ENCODE results near the gene CHCHD6. TPM values are rescaled to one million over a fixed set of nuclear protein-coding genes. Genes with fewer than 3 reads are reported as not detected.

Gene CHCHD6
- total and polyA plus RNA-seq, 4 donors = 22.5 to 70.2 (median 49.7) TPM

DNA sequence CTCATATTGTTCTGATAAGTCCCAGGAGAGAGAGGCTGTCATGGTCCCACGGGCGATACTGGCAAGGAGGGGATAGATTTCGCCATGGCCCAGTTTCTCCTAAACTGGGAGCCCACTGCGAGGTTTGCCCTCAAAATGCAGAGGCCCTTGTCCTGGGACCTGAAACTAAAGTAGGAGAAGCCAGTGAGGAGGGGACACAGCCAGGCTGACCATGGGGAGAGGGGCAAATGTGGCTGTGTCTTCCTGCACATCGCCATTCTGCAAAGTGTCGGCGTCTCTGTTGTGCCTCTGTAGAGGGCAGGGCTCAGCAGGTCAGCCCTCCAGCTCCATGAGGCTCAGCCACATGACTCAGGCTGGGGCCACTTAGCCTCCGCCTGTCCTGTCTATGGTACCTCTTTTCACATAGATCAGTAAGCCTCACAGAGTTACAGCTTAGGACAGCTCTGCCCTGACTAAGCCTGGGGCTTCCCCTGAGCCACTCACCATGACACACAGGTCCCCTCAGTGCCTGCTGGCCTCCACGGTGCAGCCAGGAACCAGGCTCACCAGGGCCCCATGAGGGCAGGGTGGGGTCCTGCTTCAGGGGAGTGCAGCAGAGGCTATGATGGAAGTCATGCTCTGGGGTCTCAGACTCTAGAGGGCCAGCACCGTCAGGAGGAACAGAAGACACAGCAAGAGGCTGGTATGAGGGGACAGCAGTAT lies 250.3 kb downstream of the CHCHD6 start:
- no peaks in the 10 kb centered on the region for H3K9me3 ChIP-seq (ENCODE audit: control insufficient read depth, insufficient read depth, low read length)
- whole genome bisulfite sequencing (ENCODE audit: insufficient coverage) = 86% methylated on average over 8 of the region's 10 CpGs
- no peak overlapping the region for H3K4me3 ChIP-seq (ENCODE audit: low read depth, low read length)
- H3K27ac ChIP-seq (ENCODE audit: low read depth, low read length) = no peak overlapping the region
- peaks cover 32% of the 10 kb centered on the region for H3K36me3 ChIP-seq (ENCODE audit: control insufficient read depth, insufficient read depth, low read length)
- H3K27me3 ChIP-seq (ENCODE audit: control insufficient read depth, insufficient read depth, low read length) = no peaks in the 10 kb centered on the region
- peaks cover 12% of the 10 kb centered on the region for H3K4me1 ChIP-seq (ENCODE audit: control insufficient read depth, insufficient read depth, low read length)
- no peak for DNase-seq (ENCODE audit: low read depth in 4 of 6, low spot score in 6 of 6)

GRCh38 chr3:126955004-126955790 lies 251.2 kb downstream of the CHCHD6 start:
- Histone ChIP-seq H3K36me3 (ENCODE audit: control insufficient read depth, insufficient read depth, low read length) (peaks cover 32% of the 10 kb centered on the region), H3K4me3 (ENCODE audit: low read depth, low read length) (no peak overlapping the region), H3K27ac (ENCODE audit: low read depth, low read length) (no peak overlapping the region), H3K4me1 (ENCODE audit: control insufficient read depth, insufficient read depth, low read length) (peaks cover 19% of the 10 kb centered on the region), H3K27me3 (ENCODE audit: control insufficient read depth, insufficient read depth, low read length) (no peaks in the 10 kb centered on the region), H3K9me3 (ENCODE audit: control insufficient read depth, insufficient read depth, low read length) (no peaks in the 10 kb centered on the region)
- no peak for DNase-seq (ENCODE audit: low read depth in 4 of 6, low spot score in 6 of 6)
- 93% methylated on average over 9 of the region's 15 CpGs for WGBS (ENCODE audit: insufficient coverage)

DNA sequence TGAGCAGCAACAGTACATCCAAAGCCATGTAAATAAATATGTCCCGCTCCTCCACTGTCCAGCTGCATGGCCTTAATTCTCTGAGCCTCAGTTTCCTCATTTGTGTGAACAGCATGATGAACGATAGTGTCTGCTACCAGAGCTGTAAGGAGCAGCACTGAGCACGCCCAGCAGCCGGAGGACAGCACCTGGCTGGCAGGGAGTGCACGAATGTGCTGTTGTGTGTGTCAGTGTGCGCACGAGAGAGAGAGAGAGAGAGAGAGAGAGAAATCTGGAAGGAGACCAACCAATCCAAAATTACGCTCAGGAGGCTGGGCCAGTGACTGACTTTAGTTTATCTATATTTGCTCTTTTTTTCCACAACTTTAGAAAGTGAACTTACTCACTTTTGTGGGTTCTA lies 252.3 kb downstream of the CHCHD6 start:
- no peak overlapping the region for H3K4me3 ChIP-seq (ENCODE audit: low read depth, low read length)
- peaks cover 41% of the 10 kb centered on the region for H3K36me3 ChIP-seq (ENCODE audit: control insufficient read depth, insufficient read depth, low read length)
- H3K27me3 ChIP-seq (ENCODE audit: control insufficient read depth, insufficient read depth, low read length) = no peaks in the 10 kb centered on the region
- H3K27ac ChIP-seq (ENCODE audit: low read depth, low read length) = no peak overlapping the region
- H3K4me1 ChIP-seq (ENCODE audit: control insufficient read depth, insufficient read depth, low read length) = peaks cover 31% of the 10 kb centered on the region
- WGBS (ENCODE audit: insufficient coverage) = 80% methylated on average over 7 of the region's 8 CpGs
- peak in 1 of 6 donors; percentile 23 for DNase-seq (ENCODE audit: low read depth in 4 of 6, low spot score in 6 of 6)
- H3K9me3 ChIP-seq (ENCODE audit: control insufficient read depth, insufficient read depth, low read length) = no peaks in the 10 kb centered on the region

GRCh38 chr3:126956866-126957650 lies 253.0 kb downstream of the CHCHD6 start:
- Histone ChIP-seq H3K27ac (ENCODE audit: low read depth, low read length) (no peak overlapping the region), H3K36me3 (ENCODE audit: control insufficient read depth, insufficient read depth, low read length) (peaks cover 48% of the 10 kb centered on the region), H3K9me3 (ENCODE audit: control insufficient read depth, insufficient read depth, low read length) (no peaks in the 10 kb centered on the region), H3K4me3 (ENCODE audit: low read depth, low read length) (no peak overlapping the region), H3K4me1 (ENCODE audit: control insufficient read depth, insufficient read depth, low read length) (peaks cover 35% of the 10 kb centered on the region), H3K27me3 (ENCODE audit: control insufficient read depth, insufficient read depth, low read length) (no peaks in the 10 kb centered on the region)
- no peak for DNase-seq (ENCODE audit: low read depth in 4 of 6, low spot score in 6 of 6)
- WGBS (ENCODE audit: insufficient coverage) = 85% methylated on average over 22 of the region's 23 CpGs

DNA sequence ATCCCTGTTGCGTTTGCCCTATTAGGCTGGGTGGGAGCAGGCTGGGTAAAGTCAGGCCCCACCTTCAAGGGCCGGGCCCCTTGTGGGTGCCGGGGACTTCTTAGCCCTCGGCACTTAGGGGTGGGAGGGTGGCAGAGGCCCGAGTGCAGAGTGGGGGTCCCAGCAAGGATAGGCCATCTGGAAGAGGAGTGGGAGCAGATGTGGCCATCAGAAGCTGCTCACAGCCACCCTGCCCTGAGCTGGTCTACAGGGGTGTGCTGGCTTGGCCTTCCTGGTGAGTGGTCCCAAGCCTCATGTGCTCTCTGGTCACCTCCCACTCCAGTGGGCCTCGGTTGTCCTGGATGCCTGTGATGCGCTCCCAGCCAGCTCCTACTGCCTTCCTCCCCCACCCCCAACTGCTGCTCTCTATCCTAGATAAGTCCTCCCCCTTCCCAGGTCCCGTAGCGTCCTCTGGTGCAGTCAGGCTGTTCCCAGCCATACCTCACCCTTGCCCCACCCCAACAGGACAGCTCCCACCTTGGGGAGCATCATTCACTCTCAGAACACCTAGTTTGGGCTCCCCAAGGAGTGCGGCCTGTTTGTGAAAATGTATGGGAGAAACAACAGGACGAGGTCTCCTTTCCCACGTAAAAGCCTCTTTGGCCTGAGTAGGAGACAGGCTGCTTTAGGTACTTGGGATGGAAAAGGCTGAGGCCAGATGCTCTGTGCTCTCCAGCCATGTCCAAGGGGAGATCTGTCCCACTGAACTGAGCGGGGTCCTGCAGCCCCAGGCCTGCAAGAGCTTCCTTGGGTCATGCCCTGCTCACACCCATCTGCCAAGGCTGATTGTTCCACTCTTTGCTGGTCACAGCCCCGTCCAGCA lies 254.0 kb downstream of the CHCHD6 start:
- DNase-seq (ENCODE audit: low read depth in 4 of 6, low spot score in 6 of 6) = no peak
- H3K36me3 ChIP-seq (ENCODE audit: control insufficient read depth, insufficient read depth, low read length) = peaks cover 51% of the 10 kb centered on the region
- peaks cover 35% of the 10 kb centered on the region for H3K4me1 ChIP-seq (ENCODE audit: control insufficient read depth, insufficient read depth, low read length)
- H3K27me3 ChIP-seq (ENCODE audit: control insufficient read depth, insufficient read depth, low read length) = no peaks in the 10 kb centered on the region
- no peak overlapping the region for H3K27ac ChIP-seq (ENCODE audit: low read depth, low read length)
- H3K4me3 ChIP-seq (ENCODE audit: low read depth, low read length) = no peak overlapping the region
- WGBS (ENCODE audit: insufficient coverage) = 95% methylated on average over 10 of the region's 14 CpGs
- no peaks in the 10 kb centered on the region for H3K9me3 ChIP-seq (ENCODE audit: control insufficient read depth, insufficient read depth, low read length)

DNA sequence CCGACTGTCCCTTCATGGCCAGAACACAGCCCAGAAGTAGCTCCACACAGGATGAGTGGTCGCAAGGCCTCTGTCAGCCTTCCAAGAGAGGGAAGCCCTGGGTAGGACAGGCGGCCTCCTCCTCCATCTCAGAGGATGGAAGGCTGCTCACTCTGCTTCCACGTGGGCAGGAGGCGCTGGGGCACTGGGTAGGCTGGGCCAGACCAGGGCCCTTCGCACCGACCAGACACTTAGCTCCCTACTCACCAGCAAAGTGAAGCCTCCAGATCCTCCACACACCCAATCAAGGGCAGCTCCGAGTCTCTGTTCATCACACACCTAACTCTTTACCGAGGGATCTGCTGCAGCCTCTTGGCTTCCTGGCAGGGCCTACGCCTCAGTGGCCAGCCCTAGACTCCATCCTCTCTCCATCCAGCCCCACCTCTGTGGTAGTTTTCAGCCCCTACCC lies 254.6 kb downstream of the CHCHD6 start:
- no peaks in the 10 kb centered on the region for H3K9me3 ChIP-seq (ENCODE audit: control insufficient read depth, insufficient read depth, low read length)
- no peak for DNase-seq (ENCODE audit: low read depth in 4 of 6, low spot score in 6 of 6)
- no peak overlapping the region for H3K27ac ChIP-seq (ENCODE audit: low read depth, low read length)

GRCh38 chr3:126959136-126959920 lies 255.3 kb downstream of the CHCHD6 start:
- peak in 2 of 6 donors; percentile 50 to 62 for DNase-seq (ENCODE audit: low read depth in 4 of 6, low spot score in 6 of 6)
- Histone ChIP-seq H3K4me3 (ENCODE audit: low read depth, low read length) (no peak overlapping the region), H3K4me1 (ENCODE audit: control insufficient read depth, insufficient read depth, low read length) (peaks cover 35% of the 10 kb centered on the region), H3K27ac (ENCODE audit: low read depth, low read length) (no peak overlapping the region), H3K27me3 (ENCODE audit: control insufficient read depth, insufficient read depth, low read length) (no peaks in the 10 kb centered on the region), H3K9me3 (ENCODE audit: control insufficient read depth, insufficient read depth, low read length) (no peaks in the 10 kb centered on the region), H3K36me3 (ENCODE audit: control insufficient read depth, insufficient read depth, low read length) (peaks cover 49% of the 10 kb centered on the region)
- 78% methylated on average over 8 of the region's 10 CpGs for WGBS (ENCODE audit: insufficient coverage)

More for the DNA sequence above, 254.6 kb downstream of the CHCHD6 start:
- H3K27me3 ChIP-seq (ENCODE audit: control insufficient read depth, insufficient read depth, low read length) = no peaks in the 10 kb centered on the region
- H3K4me3 ChIP-seq (ENCODE audit: low read depth, low read length) = no peak overlapping the region
- 80% methylated on average over 10 of the region's 10 CpGs for WGBS (ENCODE audit: insufficient coverage)
- peaks cover 35% of the 10 kb centered on the region for H3K4me1 ChIP-seq (ENCODE audit: control insufficient read depth, insufficient read depth, low read length)
- H3K36me3 ChIP-seq (ENCODE audit: control insufficient read depth, insufficient read depth, low read length) = peaks cover 50% of the 10 kb centered on the region

DNA sequence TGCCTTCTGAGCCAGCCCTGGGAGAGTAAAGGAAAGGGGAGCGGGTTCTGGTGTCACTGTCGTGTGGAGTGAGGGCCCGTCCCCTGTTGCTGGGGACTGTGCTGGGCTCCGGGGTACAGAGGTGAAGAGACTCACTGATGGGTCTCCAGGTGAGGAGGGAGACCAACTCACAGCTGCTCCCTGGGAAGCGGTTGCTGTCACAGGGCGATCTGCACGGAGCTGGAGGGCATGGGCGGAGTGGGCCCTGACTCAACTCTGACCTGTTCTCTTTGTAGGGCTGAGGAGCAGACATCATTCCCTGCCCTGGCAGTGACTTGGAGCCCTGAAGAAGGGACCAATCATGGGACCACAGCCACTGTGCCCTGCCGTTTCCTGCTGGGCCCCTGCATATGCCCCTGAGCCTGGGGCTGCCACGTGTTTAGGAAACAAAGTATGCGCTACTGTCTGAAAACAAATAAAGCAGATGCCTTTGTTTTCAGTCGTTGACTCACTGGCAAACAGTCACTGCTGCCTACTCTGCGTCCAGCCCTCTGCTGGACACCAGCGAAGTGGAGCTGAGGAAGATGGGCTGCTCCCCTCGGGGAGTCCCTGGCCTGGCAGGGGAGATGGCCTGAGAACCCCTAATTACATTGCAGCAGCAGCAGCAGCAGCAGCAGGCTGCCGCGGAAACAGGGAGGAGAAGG lies 256.0 kb downstream of the CHCHD6 start:
- DNase-seq (ENCODE audit: low read depth in 4 of 6, low spot score in 6 of 6) = peak in 2 of 6 donors; percentile 43 to 70
- Histone ChIP-seq H3K4me1 (ENCODE audit: control insufficient read depth, insufficient read depth, low read length) (peaks cover 35% of the 10 kb centered on the region), H3K36me3 (ENCODE audit: control insufficient read depth, insufficient read depth, low read length) (peaks cover 46% of the 10 kb centered on the region), H3K4me3 (ENCODE audit: low read depth, low read length) (no peak overlapping the region), H3K27me3 (ENCODE audit: control insufficient read depth, insufficient read depth, low read length) (no peaks in the 10 kb centered on the region), H3K27ac (ENCODE audit: low read depth, low read length) (no peak overlapping the region), H3K9me3 (ENCODE audit: control insufficient read depth, insufficient read depth, low read length) (no peaks in the 10 kb centered on the region)
- 45% methylated on average over 17 of the region's 17 CpGs for WGBS (ENCODE audit: insufficient coverage)
